Brain microvascular endothelial cell (primary cell): ENCODE data around the gene CENPT.
A peak's percentile ranks its signal among the peaks of the same experiment; 100 is the strongest.

Experiments used
- DNase-seq: peaks from one replicate; pipeline ENCODE4 v3.0.0-alpha.2; 2020
- H3K27ac ChIP-seq: fragments of 250-450 bp; sonication (Bioruptor Pico); 2 replicates; pipeline ENCODE4 v1.5.1; 2020; ENCODE audit warnings: mild to moderate bottlenecking, moderate library complexity
- H3K27me3 ChIP-seq: fragments of 250-450 bp; sonication (Bioruptor Pico); replicated peaks from 2 replicates; pipeline ENCODE4 v1.5.1; 2020; ENCODE audit warnings: mild to moderate bottlenecking
- H3K36me3 ChIP-seq: fragments of 250-450 bp; sonication (Bioruptor Pico); replicated peaks from 2 replicates; pipeline ENCODE4 v1.5.1; 2020; ENCODE audit warnings: mild to moderate bottlenecking
- H3K4me3 ChIP-seq: 2 replicates; pipeline ENCODE4 v1.5.1; 2011; ENCODE audit warnings: low read depth, mild to moderate bottlenecking, control low read depth, low read length, moderate library complexity
- in situ Hi-C: cut with HindIII; loops from 2 replicates; pipeline ENCODE4 v1.10.0; 2017; ENCODE audit warnings: low sequenced_read_pairs, low pct_ligation_motif_present
- TF ChIP-seq, protein P1 (sequence below): IDR thresholded peaks from 2 replicates; pipeline ENCODE4 v1.5.1; 2011; ENCODE audit warnings: low read depth, mild to moderate bottlenecking, moderate library complexity, low read length, control low read depth, inconsistent platforms; ENCODE audit errors: missing control alignments

The CENPT gene

DNA sequence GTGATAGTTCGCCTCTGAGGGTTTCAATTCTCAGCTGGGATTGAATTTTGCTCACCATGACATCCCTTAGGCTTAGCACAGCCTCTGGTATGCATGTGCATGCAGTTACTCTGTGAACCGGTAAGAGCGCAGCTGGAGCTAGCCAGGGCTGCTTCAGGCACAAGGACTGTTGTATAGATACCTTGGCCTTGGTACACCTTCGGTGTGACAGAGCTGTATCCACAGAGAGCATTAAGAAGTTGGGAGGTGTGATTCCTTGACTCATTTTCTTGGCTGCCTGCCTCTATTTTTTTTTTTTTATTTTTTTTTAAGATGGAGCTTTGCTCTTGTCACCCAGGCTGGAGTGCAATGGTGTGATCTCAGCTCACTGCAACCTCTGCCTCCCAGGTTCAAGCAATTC is 3.0 kb downstream of the CENPT start:
- no peak overlapping the region for H3K27ac ChIP-seq
- in situ Hi-C loops: no loop called here
- H3K4me3 ChIP-seq: no peak overlapping the region
- DNase-seq: no peak
- no peaks in the 10 kb centered on the region for H3K36me3 ChIP-seq
- H3K27me3 ChIP-seq: no peaks in the 10 kb centered on the region
- TF ChIP-seq, protein P1, sequence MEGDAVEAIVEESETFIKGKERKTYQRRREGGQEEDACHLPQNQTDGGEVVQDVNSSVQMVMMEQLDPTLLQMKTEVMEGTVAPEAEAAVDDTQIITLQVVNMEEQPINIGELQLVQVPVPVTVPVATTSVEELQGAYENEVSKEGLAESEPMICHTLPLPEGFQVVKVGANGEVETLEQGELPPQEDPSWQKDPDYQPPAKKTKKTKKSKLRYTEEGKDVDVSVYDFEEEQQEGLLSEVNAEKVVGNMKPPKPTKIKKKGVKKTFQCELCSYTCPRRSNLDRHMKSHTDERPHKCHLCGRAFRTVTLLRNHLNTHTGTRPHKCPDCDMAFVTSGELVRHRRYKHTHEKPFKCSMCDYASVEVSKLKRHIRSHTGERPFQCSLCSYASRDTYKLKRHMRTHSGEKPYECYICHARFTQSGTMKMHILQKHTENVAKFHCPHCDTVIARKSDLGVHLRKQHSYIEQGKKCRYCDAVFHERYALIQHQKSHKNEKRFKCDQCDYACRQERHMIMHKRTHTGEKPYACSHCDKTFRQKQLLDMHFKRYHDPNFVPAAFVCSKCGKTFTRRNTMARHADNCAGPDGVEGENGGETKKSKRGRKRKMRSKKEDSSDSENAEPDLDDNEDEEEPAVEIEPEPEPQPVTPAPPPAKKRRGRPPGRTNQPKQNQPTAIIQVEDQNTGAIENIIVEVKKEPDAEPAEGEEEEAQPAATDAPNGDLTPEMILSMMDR: no peak

DNA sequence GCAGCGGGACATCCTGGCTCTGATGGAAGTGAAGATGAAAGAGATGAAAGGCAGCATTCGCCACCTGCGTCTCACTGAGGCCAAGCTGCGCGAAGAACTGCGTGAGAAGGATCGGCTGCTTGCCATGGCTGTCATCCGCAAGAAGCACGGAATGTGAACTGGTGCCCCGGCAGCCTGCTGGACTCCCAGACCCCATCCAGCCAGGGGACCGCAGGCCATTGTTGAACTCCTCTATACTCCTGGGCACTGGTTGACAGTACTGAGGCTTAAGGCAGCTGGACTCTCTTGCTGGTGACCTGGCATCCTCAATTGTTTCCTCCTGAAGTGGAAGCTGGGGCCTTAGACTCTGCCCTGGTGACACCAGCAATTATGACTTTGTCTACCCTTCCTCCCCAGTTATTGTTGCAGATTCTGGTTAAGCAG is 4.1 kb downstream of the CENPT start:
- H3K36me3 ChIP-seq: no peaks in the 10 kb centered on the region
- peak overlapping the region; percentile 96 for H3K27ac ChIP-seq
- DNase-seq: no peak
- H3K27me3 ChIP-seq: no peaks in the 10 kb centered on the region
- TF ChIP-seq, protein P1: no peak
- in situ Hi-C loops: no loop called here
- H3K4me3 ChIP-seq: peak overlapping the region; percentile 95

DNA sequence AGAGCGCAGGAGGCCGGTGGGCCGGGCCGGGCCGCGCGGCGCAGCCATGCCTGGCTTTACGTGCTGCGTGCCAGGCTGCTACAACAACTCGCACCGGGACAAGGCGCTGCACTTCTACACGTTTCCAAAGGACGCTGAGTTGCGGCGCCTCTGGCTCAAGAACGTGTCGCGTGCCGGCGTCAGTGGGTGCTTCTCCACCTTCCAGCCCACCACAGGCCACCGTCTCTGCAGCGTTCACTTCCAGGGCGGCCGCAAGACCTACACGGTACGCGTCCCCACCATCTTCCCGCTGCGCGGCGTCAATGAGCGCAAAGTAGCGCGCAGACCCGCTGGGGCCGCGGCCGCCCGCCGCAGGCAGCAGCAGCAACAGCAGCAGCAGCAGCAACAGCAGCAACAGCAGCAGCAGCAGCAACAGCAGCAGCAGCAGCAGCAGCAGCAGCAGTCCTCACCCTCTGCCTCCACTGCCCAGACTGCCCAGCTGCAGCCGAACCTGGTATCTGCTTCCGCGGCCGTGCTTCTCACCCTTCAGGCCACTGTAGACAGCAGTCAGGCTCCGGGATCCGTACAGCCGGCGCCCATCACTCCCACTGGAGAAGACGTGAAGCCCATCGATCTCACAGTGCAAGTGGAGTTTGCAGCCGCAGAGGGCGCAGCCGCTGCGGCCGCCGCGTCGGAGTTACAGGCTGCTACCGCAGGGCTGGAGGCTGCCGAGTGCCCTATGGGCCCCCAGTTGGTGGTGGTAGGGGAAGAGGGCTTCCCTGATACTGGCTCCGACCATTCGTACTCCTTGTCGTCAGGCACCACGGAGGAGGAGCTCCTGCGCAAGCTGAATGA is 4.8 kb downstream of the CENPT start:
- DNase-seq: peak; percentile 41
- H3K4me3 ChIP-seq: peak overlapping the region; percentile 95
- H3K36me3 ChIP-seq: no peaks in the 10 kb centered on the region
- no peaks in the 10 kb centered on the region for H3K27me3 ChIP-seq
- TF ChIP-seq, protein P1: peak; percentile 61
- H3K27ac ChIP-seq: peak overlapping the region; percentile 96
- in situ Hi-C loops: no loop called here

DNA sequence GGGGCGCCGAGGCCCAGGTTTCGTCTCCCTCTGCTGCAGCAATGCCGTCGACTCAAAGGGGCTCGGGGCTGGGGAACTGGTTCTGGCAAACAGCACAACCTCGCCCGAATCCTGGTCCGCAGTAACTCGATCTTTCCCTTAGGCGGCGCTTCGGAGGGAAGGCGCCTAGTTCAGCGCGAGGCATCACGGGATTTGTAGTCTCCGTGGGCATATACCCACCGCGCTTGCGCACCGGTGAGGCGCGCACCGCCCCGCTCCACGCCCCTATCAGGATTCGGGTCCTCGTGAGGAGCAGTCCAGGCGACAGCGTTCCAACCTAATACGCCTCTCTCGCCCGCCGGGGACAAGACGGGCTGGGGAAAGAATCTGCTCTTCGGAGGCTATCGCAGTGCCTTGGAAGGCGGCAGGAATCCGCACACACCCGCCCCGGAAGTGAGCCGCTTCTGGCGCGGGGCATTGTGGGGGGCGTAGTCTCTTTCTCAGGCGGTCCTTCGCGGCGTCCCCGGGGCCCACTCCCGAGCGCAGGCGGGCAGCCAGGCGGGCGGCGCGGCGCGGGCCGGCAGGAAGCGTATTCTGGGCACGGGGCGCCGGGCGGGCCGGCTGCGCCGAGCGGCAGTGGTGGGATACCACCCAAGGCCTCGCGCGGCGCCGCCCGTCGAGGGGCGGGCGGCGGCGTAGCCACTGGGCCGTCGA is 5.5 kb downstream of the CENPT start, which contains the start of gene THAP11:
THAP11 (plus strand) TSS at position 505 of the 693 bp plus-strand sequence. CDS start 235 bp downstream, outside the sequence.
- peak; percentile 87 for DNase-seq
- Histone ChIP-seq H3K27ac (peak within 1 kb of the TSS; percentile 96), H3K27me3 (no peaks in the 10 kb centered on the region), H3K4me3 (peak within 1 kb of the TSS; percentile 95), H3K36me3 (no peaks in the 10 kb centered on the region)
- TF ChIP-seq, protein P1: peak; percentile 87
- in situ Hi-C loops: no loop called here

DNA sequence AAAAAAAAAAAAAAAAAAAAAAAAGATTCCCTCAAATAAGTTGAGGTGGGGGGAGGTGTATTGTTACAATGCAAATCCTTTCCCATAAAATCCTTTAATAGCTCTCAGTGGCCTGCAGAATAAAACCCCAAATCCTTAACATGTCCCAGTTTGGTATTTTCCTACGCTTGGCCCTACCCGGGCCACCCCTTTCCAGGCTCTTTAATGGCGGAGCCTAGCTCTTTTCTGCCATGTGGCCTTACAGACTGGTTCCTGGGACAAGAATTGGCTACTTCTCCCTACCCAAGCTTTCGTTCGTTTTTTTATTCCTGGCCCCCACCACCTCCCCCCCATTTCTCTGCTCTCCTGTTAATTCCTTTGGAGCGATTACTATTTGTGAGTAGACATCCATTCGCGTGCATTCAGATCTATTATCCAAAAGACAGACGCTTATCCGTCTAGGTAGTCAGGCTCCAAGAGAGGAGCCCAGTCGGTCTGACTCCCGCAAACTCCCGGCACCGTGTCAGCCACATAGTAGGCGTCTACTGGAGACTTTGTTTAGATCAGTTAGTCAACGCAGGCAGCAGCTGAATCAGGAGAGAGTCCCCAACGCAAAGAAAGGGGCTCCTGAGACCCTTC is 6.2 kb downstream of the CENPT start:
- H3K27me3 ChIP-seq: no peaks in the 10 kb centered on the region
- in situ Hi-C loops: no loop called here
- peak overlapping the region; percentile 96 for H3K27ac ChIP-seq
- DNase-seq: no peak
- no peaks in the 10 kb centered on the region for H3K36me3 ChIP-seq
- TF ChIP-seq, protein P1: no peak
- H3K4me3 ChIP-seq: peak overlapping the region; percentile 95
